H1 (cell line): Measurements from ENCODE around the gene USP37. TPM values are rescaled to one million over a fixed set of nuclear protein-coding genes. Genes with fewer than 3 reads are reported as not detected.

ENCODE experiments used
- CTCF ChIA-PET: fragments of 300-600 bp; sonication (Branson Sonifier 250); formaldehyde crosslinking; loops from one replicate; lab custom pipeline; 2021; ENCODE audit not compliant: partially characterized antibody; lab: Charles Lee
- POLR2A ChIA-PET: fragments of 300-600 bp; sonication (Branson Sonifier 250); formaldehyde crosslinking; loops from one replicate; lab custom pipeline; 2021; ENCODE audit warnings: inconsistent platforms; ENCODE audit not compliant: partially characterized antibody; lab: Charles Lee
- DNase-seq, 2 experiments: peaks; one replicate each; pipeline versions ENCODE4 v3.0.0 to v3.0.0-alpha.2; 2010 to 2022; ENCODE audit warnings: low spot score in 2 of 2, low read depth in 1 of 2, mixed read lengths in 1 of 2
- FAIRE-seq: peaks from 2 replicates; lab custom pipeline; 2011; peaks lifted over from hg19 to GRCh38; lab: Jason Lieb, UNC
- H2AFZ ChIP-seq: 2 replicates; pipeline ENCODE4 v1.8.1; 2012; ENCODE audit warnings: low read length, inconsistent platforms
- H2AK5ac ChIP-seq: 2 replicates; pipeline ENCODE4 v1.6.1; 2013; ENCODE audit warnings: low read depth, low read length
- H2BK120ac ChIP-seq: replicated peaks from 2 replicates; pipeline ENCODE3; 2013; ENCODE audit warnings: low read depth, low read length, inconsistent platforms
- H2BK12ac ChIP-seq: 2 replicates; pipeline ENCODE4 v1.6.1; 2013; ENCODE audit warnings: low read depth, low read length
- H2BK15ac ChIP-seq: 2 replicates; pipeline ENCODE4 v1.6.1; 2013; ENCODE audit warnings: low read length
- H2BK20ac ChIP-seq: 2 replicates; pipeline ENCODE4 v1.6.1; 2013; ENCODE audit warnings: low read length
- H2BK5ac ChIP-seq: 2 replicates; pipeline ENCODE4 v1.6.1; 2013; ENCODE audit warnings: low read depth, low read length
- H3K14ac ChIP-seq: 2 replicates; pipeline ENCODE4 v1.6.1; 2013; ENCODE audit warnings: inconsistent platforms; ENCODE audit not compliant: insufficient read length
- H3K18ac ChIP-seq: 2 replicates; pipeline ENCODE4 v1.6.1; 2013; ENCODE audit warnings: low read length; ENCODE audit errors: extremely low read depth
- H3K23ac ChIP-seq: 2 replicates; pipeline ENCODE4 v1.6.1; 2013; ENCODE audit warnings: inconsistent platforms; ENCODE audit not compliant: insufficient read length
- H3K23me2 ChIP-seq: 2 replicates; pipeline ENCODE4 v1.6.1; 2013; ENCODE audit warnings: low read depth, low read length
- H3K27ac ChIP-seq: 2 replicates; pipeline ENCODE4 v1.6.1; 2011; ENCODE audit warnings: low read depth, low read length, inconsistent platforms
- H3K27me3 ChIP-seq, 4 experiments: replicated peaks in 1 of 4; 1 replicate in 1 of 4; 2 replicates in 3 of 4; pipeline versions ENCODE4 v1.6.1 to v1.8.1; 2011 to 2013; ENCODE audit warnings: low read length in 3 of 4, mild to moderate bottlenecking in 3 of 4, inconsistent platforms in 2 of 4, mixed read lengths in 2 of 4, moderate library complexity in 1 of 4; ENCODE audit not compliant: control insufficient read depth in 3 of 4, insufficient read depth in 3 of 4; ENCODE audit errors: extremely low read depth in 1 of 4
- H3K36me3 ChIP-seq, 4 experiments: 2 replicates each; pipeline versions ENCODE4 v1.6.1 to v1.8.1; 2011 to 2013; ENCODE audit warnings: mild to moderate bottlenecking in 4 of 4, low read length in 3 of 4, moderate library complexity in 2 of 4, control low read depth in 1 of 4, inconsistent platforms in 1 of 4; ENCODE audit not compliant: insufficient read depth in 4 of 4, control insufficient read depth in 2 of 4
- H3K4ac ChIP-seq: replicated peaks from 2 replicates; pipeline ENCODE3; 2013; ENCODE audit warnings: low read length, low read depth, mixed read lengths, inconsistent platforms; ENCODE audit not compliant: insufficient read length
- H3K4me1 ChIP-seq, 4 experiments: replicated peaks in 1 of 4; 1 replicate in 1 of 4; 2 replicates in 3 of 4; pipeline versions ENCODE4 v1.6.1 to v1.8.1; 2011 to 2013; ENCODE audit warnings: low read length in 3 of 4, inconsistent platforms in 2 of 4, mixed read lengths in 1 of 4; ENCODE audit not compliant: insufficient read depth in 4 of 4, control insufficient read depth in 3 of 4
- H3K4me2 ChIP-seq, 2 experiments: 2 replicates each; pipeline versions ENCODE4 v1.6.1 to v1.8.1; 2011 to 2013; ENCODE audit warnings: low read depth in 2 of 2, low read length in 2 of 2, control low read depth in 1 of 2, inconsistent platforms in 1 of 2, mild to moderate bottlenecking in 1 of 2; ENCODE audit not compliant: insufficient read depth in 1 of 2
- H3K4me3 ChIP-seq, 4 experiments: fragments of 200-600, 300-600 bp in 1 of 4; sonication (generic), shearing (Covaris generic), sonication (Bioruptor Twin) in 1 of 4; 2 replicates each; pipeline versions ENCODE4 v1.5.1 to v1.8.1; 2011 to 2016; ENCODE audit warnings: low read length in 4 of 4, low read depth in 3 of 4, control low read depth in 2 of 4, inconsistent platforms in 2 of 4, mild to moderate bottlenecking in 2 of 4, mixed read lengths in 1 of 4, moderate library complexity in 1 of 4; ENCODE audit not compliant: insufficient read depth in 2 of 4; ENCODE audit errors: extremely low read depth in 1 of 4
- H3K56ac ChIP-seq: replicated peaks from 2 replicates; pipeline ENCODE3; 2013; ENCODE audit warnings: low read depth, mild to moderate bottlenecking, mixed read lengths, low read length, inconsistent platforms; ENCODE audit not compliant: insufficient read length
- H3K79me1 ChIP-seq: 2 replicates; pipeline ENCODE4 v1.6.1; 2013; ENCODE audit warnings: low read depth, low read length, control low read depth
- H3K79me2 ChIP-seq, 2 experiments: 2 replicates each; pipeline versions ENCODE4 v1.6.1 to v1.8.1; 2012 to 2013; ENCODE audit warnings: low read length in 2 of 2, mild to moderate bottlenecking in 2 of 2, inconsistent platforms in 1 of 2; ENCODE audit not compliant: insufficient read depth in 2 of 2, control insufficient read depth in 1 of 2
- H3K9ac ChIP-seq, 4 experiments: replicated peaks in 1 of 4; 1 replicate in 1 of 4; 2 replicates in 3 of 4; pipeline versions ENCODE4 v1.6.1 to v1.8.1; 2011 to 2013; ENCODE audit warnings: low read depth in 3 of 4, low read length in 3 of 4, control low read depth in 2 of 4, mild to moderate bottlenecking in 2 of 4, moderate library complexity in 2 of 4, inconsistent platforms in 1 of 4; ENCODE audit errors: extremely low read depth in 1 of 4
- H3K9me3 ChIP-seq, 2 experiments: 2 replicates each; pipeline versions ENCODE4 v1.6.1 to v1.8.1; 2012 to 2013; ENCODE audit warnings: mild to moderate bottlenecking in 2 of 2, moderate library complexity in 2 of 2, control low read depth in 1 of 2, inconsistent platforms in 1 of 2, low read depth in 1 of 2, low read length in 1 of 2, mixed read lengths in 1 of 2; ENCODE audit not compliant: insufficient read depth in 2 of 2
- H4K20me1 ChIP-seq, 2 experiments: replicated peaks in 1 of 2; 2 replicates each; pipeline versions ENCODE3 to v1.8.1; 2011 to 2013; ENCODE audit warnings: inconsistent platforms in 2 of 2, low read length in 2 of 2, mild to moderate bottlenecking in 1 of 2; ENCODE audit not compliant: insufficient read depth in 2 of 2, control insufficient read depth in 1 of 2
- H4K5ac ChIP-seq: 2 replicates; pipeline ENCODE4 v1.6.1; 2013; ENCODE audit warnings: low read length, low read depth, mixed read lengths, inconsistent platforms; ENCODE audit not compliant: insufficient read length
- H4K8ac ChIP-seq: 2 replicates; pipeline ENCODE4 v1.8.0; 2013; ENCODE audit warnings: mild to moderate bottlenecking, moderate library complexity, low read length, inconsistent platforms; ENCODE audit not compliant: insufficient read depth; ENCODE audit errors: extremely low read depth
- H4K91ac ChIP-seq: replicated peaks from 2 replicates; pipeline ENCODE3; 2013; ENCODE audit warnings: low read length, mixed read lengths, inconsistent platforms; ENCODE audit not compliant: insufficient read length
- ASH2L ChIP-seq: fragments of 200-600, 300-600 bp; sonication (generic); IDR thresholded peaks from one replicate; pipeline ENCODE4 v1.7.1; 2017; ENCODE audit warnings: low read length
- BACH1 ChIP-seq: IDR thresholded peaks from 2 replicates; pipeline ENCODE4 v1.6.1; 2012; ENCODE audit warnings: low read length, improper control_type of control experiment
- CBX8 ChIP-seq: fragments of 300-800, 300-1000 bp; sonication (generic); IDR thresholded peaks from 2 replicates; pipeline ENCODE4 v1.7.1; 2016; ENCODE audit warnings: low read depth, low read length, borderline replicate concordance
- CTBP2 ChIP-seq: IDR thresholded peaks from 2 replicates; pipeline ENCODE4 v1.7.0; 2011; ENCODE audit warnings: borderline replicate concordance, mild to moderate bottlenecking, moderate library complexity, mixed read lengths, low read length; ENCODE audit not compliant: insufficient read depth, insufficient read length
- GABPA ChIP-seq: IDR thresholded peaks from 2 replicates; pipeline ENCODE4 v1.6.1; 2011; ENCODE audit warnings: mild to moderate bottlenecking, low read length, moderate library complexity, borderline replicate concordance; ENCODE audit not compliant: insufficient read depth
- HDAC2 ChIP-seq, 2 experiments: fragments of 300-600 bp in 1 of 2; sonication (generic) in 1 of 2; IDR thresholded peaks; 2 replicates each; pipeline ENCODE4 v1.6.1; 2011 to 2012; ENCODE audit warnings: low read depth in 2 of 2, low read length in 2 of 2, mild to moderate bottlenecking in 2 of 2, moderate library complexity in 2 of 2, borderline replicate concordance in 1 of 2, inconsistent platforms in 1 of 2
- JUND ChIP-seq: IDR thresholded peaks from 2 replicates; pipeline ENCODE4 v1.6.1; 2011; ENCODE audit warnings: mild to moderate bottlenecking, improper control_type of control experiment, low read length
- MAFK ChIP-seq: IDR thresholded peaks from 2 replicates; pipeline ENCODE4 v1.6.1; 2012; ENCODE audit warnings: low read depth, mild to moderate bottlenecking, improper control_type of control experiment, low read length
- MAX ChIP-seq: IDR thresholded peaks from 2 replicates; pipeline ENCODE4 v1.6.1; 2012; ENCODE audit warnings: inconsistent platforms
- POLR2A ChIP-seq, 2 experiments: IDR thresholded peaks; 1 replicate in 1 of 2; 2 replicates in 1 of 2; pipeline ENCODE4 v1.6.1; 2011; ENCODE audit warnings: low read depth in 2 of 2, low read length in 2 of 2, mild to moderate bottlenecking in 2 of 2; ENCODE audit errors: control extremely low read depth in 1 of 2
- POU5F1 ChIP-seq: IDR thresholded peaks from 2 replicates; pipeline ENCODE4 v1.6.1; 2011; ENCODE audit warnings: low read depth, mild to moderate bottlenecking, low read length, moderate library complexity
- RBBP5 ChIP-seq: IDR thresholded peaks from 2 replicates; pipeline ENCODE4 v1.7.1; 2012; ENCODE audit warnings: low read depth, mild to moderate bottlenecking, inconsistent platforms, low read length, moderate library complexity, borderline replicate concordance
- SAP30 ChIP-seq: fragments of 300-600 bp; sonication (generic); IDR thresholded peaks from 2 replicates; pipeline ENCODE4 v1.7.1; 2012; ENCODE audit warnings: low read length, moderate library complexity, mild to moderate bottlenecking, inconsistent platforms; ENCODE audit not compliant: insufficient read depth, insufficient replicate concordance
- SIRT6 ChIP-seq: IDR thresholded peaks from one replicate; pipeline ENCODE4 v1.7.1; 2012; ENCODE audit warnings: low read length, inconsistent platforms
- TCF12 ChIP-seq: IDR thresholded peaks from 2 replicates; pipeline ENCODE4 v1.6.1; 2011; ENCODE audit warnings: low read depth, mild to moderate bottlenecking, low read length
- WGBS, 2 experiments: shearing (Covaris generic) in 1 of 2; methylation state at CpG; one replicate each; pipeline versions ENCODE4 v1.1.6 to v1.1.7; 2013 to 2015; ENCODE audit warnings: low lambda C conversion rate in 2 of 2, mixed read lengths in 2 of 2, inconsistent platforms in 1 of 2, low coverage in 1 of 2, missing lambda C conversion rate in 1 of 2; ENCODE audit not compliant: insufficient replicate concordance in 2 of 2, insufficient coverage in 1 of 2, insufficient read length in 1 of 2; ENCODE audit errors: extremely low coverage in 1 of 2, missing lambda C conversion rate in 1 of 2; 5-methylcytosine and 5-hydroxymethylcytosine counted together
- polyA plus RNA-seq, 7 experiments: library from polyadenylated mRNA; depleted of rRNA in 3 of 7; stranded (reverse) in 5 of 7; unstranded in 2 of 7; fragments of >200 nt in 5 of 7; fragments of 200-250 nt in 2 of 7; gene quantifications; 1 replicate in 5 of 7; 2 replicates in 1 of 7; 4 replicates in 1 of 7; pipeline versions ENCODE4 v1.2.1 to v1.2.3, GENCODE V29; 2011 to 2013; ENCODE audit warnings: missing spikeins in 2 of 7, mixed read lengths in 2 of 7
- total RNA-seq: library from RNA; stranded (reverse); fragmentation: NEBNext Ultra II Directional; extraction: Animal tissue kit (Norgen Biotek cat#: 25700); gene quantifications from 2 replicates; pipeline ENCODE4 v1.2.1, GENCODE V29; 2021

Gene USP37
- total and polyA plus RNA-seq, 2 of the 8 experiments (the other 6 are each of a cell fraction or from before 2014, with no cell fraction given) = 3.8 to 29.1 TPM

GRCh38 chr2:218447072-218447471 lies 121.1 kb downstream of the USP37 start:
- Histone ChIP-seq H4K91ac (no peak overlapping the region), H3K4me1 (no peaks in the 10 kb centered on the region), H3K23ac (no peak overlapping the region), H4K8ac (no peak overlapping the region), H3K79me2 (no peaks in the 10 kb centered on the region), H3K9me3 (no peaks in the 10 kb centered on the region), H2BK5ac (no peak overlapping the region), H3K79me1 (no peaks in the 10 kb centered on the region), H3K23me2 (no peaks in the 10 kb centered on the region), H4K20me1 (no peaks in the 10 kb centered on the region), H3K9ac (no peak overlapping the region), H3K27me3 (no peaks in the 10 kb centered on the region), H3K4me2 (no peak overlapping the region), H2BK120ac (no peak overlapping the region), H4K5ac (no peak overlapping the region), H3K4me3 (no peak overlapping the region), H3K18ac (no peak overlapping the region), H3K14ac (no peak overlapping the region), H2BK12ac (no peak overlapping the region), H3K27ac (no peak overlapping the region), H3K4ac (no peak overlapping the region), H2BK20ac (no peak overlapping the region), H2AFZ (no peak overlapping the region), H3K56ac (no peak overlapping the region), H2BK15ac (no peak overlapping the region), H3K36me3 (peaks cover 0 to 19% (median 7%) of the 10 kb centered on the region in 4 experiments; a peak in 6 of 8 replicates), H2AK5ac (no peak overlapping the region)
- 95% methylated on average over 2 of the region's 2 CpGs; no CpG with 5 or more reads in 1 of the 2 experiments for WGBS, 2 experiments
- ChIA-PET CTCF (interaction anchor here (0.7 to 1.1 kb wide), 3 partner anchors 19 to 1417 kb away, joined by 3 to 4 read pairs (median 3); no protein-coding TSS in a partner anchor), POLR2A (no interaction called here)
- DNase-seq = no peak
- FAIRE-seq = no peak
- no peak for TF ChIP-seq POU5F1
- TF ChIP-seq BACH1 = no peak
- no peak for TF ChIP-seq CBX8
- no peak for TF ChIP-seq TCF12
- no peak for TF ChIP-seq RBBP5
- no peak for TF ChIP-seq MAFK
- no peak for TF ChIP-seq SAP30
- no peak for TF ChIP-seq GABPA
- TF ChIP-seq CTBP2 = no peak
- no peak for TF ChIP-seq ASH2L
- no peak for TF ChIP-seq HDAC2 (IDR thresholded peaks at IDR 0.05; ENCODE audit: borderline replicate concordance in 1 of 2, low read depth in 2 of 2, low read length in 2 of 2)
- TF ChIP-seq POLR2A (IDR thresholded peaks at IDR 0.05; ENCODE audit: control extremely low read depth in 1 of 2, low read depth in 2 of 2, low read length in 2 of 2) = no peak
- TF ChIP-seq JUND = no peak
- no peak for TF ChIP-seq MAX
- no peak for TF ChIP-seq SIRT6
